ENCODE results near the gene SPACA9.

The SPACA9 gene

GRCh38 chr9:132840980-132841379 is 37.7 kb upstream of the SPACA9 start:
- no peak for TF ChIP-seq CTCF (IDR thresholded peaks at IDR 0.05; ENCODE audit: low read depth, low read length, missing control alignments)
- H3K4me3 ChIP-seq (replicated peaks; ENCODE audit: low read depth, low read length) = no peak overlapping the region
- DNase-seq (ENCODE audit: extremely low read depth, low read depth) = no peak

GRCh38 chr9:132842124-132843044 is 36.3 kb upstream of the SPACA9 start:
- no peak overlapping the region for H3K4me3 ChIP-seq (replicated peaks; ENCODE audit: low read depth, low read length)
- no peak for TF ChIP-seq CTCF (IDR thresholded peaks at IDR 0.05; ENCODE audit: low read depth, low read length, missing control alignments)
- no peak for DNase-seq (ENCODE audit: extremely low read depth, low read depth)

GRCh38 chr9:132846109-132846917 is 32.4 kb upstream of the SPACA9 start:
- no peak overlapping the region for H3K4me3 ChIP-seq (replicated peaks; ENCODE audit: low read depth, low read length)
- no peak for TF ChIP-seq CTCF (IDR thresholded peaks at IDR 0.05; ENCODE audit: low read depth, low read length, missing control alignments)
- DNase-seq (ENCODE audit: extremely low read depth, low read depth) = no peak

GRCh38 chr9:132846918-132847515 is 31.7 kb upstream of the SPACA9 start:
- TF ChIP-seq CTCF (IDR thresholded peaks at IDR 0.05; ENCODE audit: low read depth, low read length, missing control alignments) = no peak
- no peak for DNase-seq (ENCODE audit: extremely low read depth, low read depth)
- H3K4me3 ChIP-seq (replicated peaks; ENCODE audit: low read depth, low read length) = no peak overlapping the region

- H3K4me3 ChIP-seq (replicated peaks; ENCODE audit: low read depth, low read length) = no peak overlapping the region
- TF ChIP-seq CTCF (IDR thresholded peaks at IDR 0.05; ENCODE audit: low read depth, low read length, missing control alignments) = no peak
- DNase-seq (ENCODE audit: extremely low read depth, low read depth) = no peak
These were observed 29.5 kb upstream of the SPACA9 start for GRCh38 chr9:132849185-132849706.

- TF ChIP-seq CTCF (IDR thresholded peaks at IDR 0.05; ENCODE audit: low read depth, low read length, missing control alignments) = no peak
- DNase-seq (ENCODE audit: extremely low read depth, low read depth) = no peak
- no peak overlapping the region for H3K4me3 ChIP-seq (replicated peaks; ENCODE audit: low read depth, low read length)
These were observed 25.2 kb upstream of the SPACA9 start for GRCh38 chr9:132853482-132853881.
